K562 (cell line): Measurements from ENCODE around the gene NACC1. TPM values are rescaled to one million over a fixed set of nuclear protein-coding genes. Genes with fewer than 3 reads are reported as not detected.

ENCODE experiments used
- BHLHE40 ChIP-seq: IDR thresholded peaks from 2 replicates; pipeline ENCODE4 v1.6.1; 2011; ENCODE audit warnings: low read length, improper control_type of control experiment
- EZH2 ChIP-seq: IDR thresholded peaks from 2 replicates; pipeline ENCODE4 v1.6.1; 2012; ENCODE audit warnings: low read depth, mild to moderate bottlenecking, inconsistent platforms, low read length, borderline replicate concordance
- FOS ChIP-seq: IDR thresholded peaks from 3 replicates; pipeline ENCODE4 v1.6.1; 2011; ENCODE audit not compliant: insufficient read length; ENCODE audit errors: extremely low read depth
- HDAC3 ChIP-seq: fragments of 450-650 bp; IDR thresholded peaks from 2 replicates; pipeline ENCODE4 v1.6.1; 2018; ENCODE audit warnings: borderline replicate concordance, mild to moderate bottlenecking, moderate library complexity; ENCODE audit not compliant: partially characterized antibody
- NFIC ChIP-seq: fragments of 450-650 bp; IDR thresholded peaks from 2 replicates; pipeline ENCODE4 v1.6.1; 2017; ENCODE audit warnings: mild to moderate bottlenecking, inconsistent platforms
- NRF1 ChIP-seq, 2 experiments: fragments of 450-650 bp; IDR thresholded peaks in 1 of 2; conservative IDR thresholded peaks in 1 of 2; 2 replicates each; pipeline ENCODE4 v1.6.1; 2014; ENCODE audit warnings: mild to moderate bottlenecking in 2 of 2
- RBM15 ChIP-seq: fragments of 200-400 bp; formaldehyde crosslinking; IDR thresholded peaks from 2 replicates; pipeline ENCODE4 v1.6.1; 2018; ENCODE audit warnings: mild to moderate bottlenecking, low read length, moderate library complexity; ENCODE audit not compliant: insufficient read depth
- SRSF9 ChIP-seq: fragments of 200-400 bp; formaldehyde crosslinking; IDR thresholded peaks from 2 replicates; pipeline ENCODE4 v1.6.1; 2017; ENCODE audit warnings: low read depth, low read length, borderline replicate concordance
- XRCC4 ChIP-seq: IDR thresholded peaks from one replicate; pipeline ENCODE4 v1.6.1; 2011; ENCODE audit not compliant: insufficient read depth, insufficient read length; ENCODE audit errors: extremely low read depth
- ZNF253 ChIP-seq: fragments of 250-450 bp; sonication (Bioruptor Pico); conservative IDR thresholded peaks from 2 replicates; pipeline ENCODE4 v1.6.1; 2021; ENCODE audit warnings: mild to moderate bottlenecking
- polyA plus RNA-seq, 8 experiments: library from polyadenylated mRNA; depleted of rRNA in 4 of 8; stranded (reverse) in 5 of 8; unstranded in 3 of 8; fragments of >200 nt; fragmentation: Nextera tagmentation in 2 of 8; fragmentation: Illumina TruSeq in 1 of 8; extraction: Ambion mirVana in 2 of 8; extraction: Trizol in 1 of 8; gene quantifications; 2 replicates each; pipeline versions ENCODE4 v1.2.1 to v1.2.3, GENCODE V29; 2011 to 2014; ENCODE audit warnings: inconsistent platforms in 1 of 8, missing spikeins in 1 of 8
- total RNA-seq, 7 experiments: library from RNA; depleted of rRNA in 6 of 7; stranded (reverse); fragments of >200 nt in 6 of 7; fragmentation: Illumina TruSeq in 2 of 7; extraction: Trizol in 2 of 7; gene quantifications; 2 replicates each; pipeline versions ENCODE4 v1.2.1 to v1.2.3, GENCODE V29; 2011 to 2021; ENCODE audit warnings: low replicate concordance in 1 of 7
- TF ChIP-seq, protein P1 (sequence below): sonication (generic); formaldehyde crosslinking; IDR thresholded peaks from 2 replicates; pipeline ENCODE4 v1.4.0; 2020; ENCODE audit warnings: mild to moderate bottlenecking, missing genetic modification reagents
- TF ChIP-seq, protein P2 (sequence below): fragments of 250-450 bp; sonication (Bioruptor Pico); IDR thresholded peaks from 2 replicates; pipeline ENCODE4 v1.8.0; 2022; ENCODE audit warnings: moderate library complexity, mild to moderate bottlenecking, inconsistent platforms
- TF ChIP-seq, protein P3 (sequence below): conservative IDR thresholded peaks from 2 replicates; pipeline ENCODE4 v1.6.1; 2011; ENCODE audit warnings: low read depth, mild to moderate bottlenecking, low read length; ENCODE audit not compliant: control insufficient read depth
- TF ChIP-seq, protein P4 (sequence below): fragments of 250-450 bp; sonication (Bioruptor Pico); IDR thresholded peaks from 2 replicates; pipeline ENCODE4 v1.4.0; 2020; ENCODE audit warnings: mild to moderate bottlenecking, moderate library complexity
- TF ChIP-seq, protein P5 (sequence below): fragments of 250-450 bp; sonication (Bioruptor Pico); IDR thresholded peaks from 2 replicates; pipeline ENCODE4 v1.8.0; 2022; ENCODE audit warnings: moderate library complexity, mild to moderate bottlenecking, inconsistent platforms
- TF ChIP-seq, protein P6 (sequence below): fragments of 250-450 bp; sonication (Bioruptor Pico); IDR thresholded peaks from 2 replicates; pipeline ENCODE4 v1.8.0; 2022; ENCODE audit warnings: inconsistent platforms, mild to moderate bottlenecking, moderate library complexity, borderline replicate concordance

Gene NACC1
- total and polyA plus RNA-seq, 9 of the 15 experiments (the other 6 are each of a cell fraction or from before 2014, with no cell fraction given): 0.04 to 96.6 (median 25.8) TPM

DNA sequence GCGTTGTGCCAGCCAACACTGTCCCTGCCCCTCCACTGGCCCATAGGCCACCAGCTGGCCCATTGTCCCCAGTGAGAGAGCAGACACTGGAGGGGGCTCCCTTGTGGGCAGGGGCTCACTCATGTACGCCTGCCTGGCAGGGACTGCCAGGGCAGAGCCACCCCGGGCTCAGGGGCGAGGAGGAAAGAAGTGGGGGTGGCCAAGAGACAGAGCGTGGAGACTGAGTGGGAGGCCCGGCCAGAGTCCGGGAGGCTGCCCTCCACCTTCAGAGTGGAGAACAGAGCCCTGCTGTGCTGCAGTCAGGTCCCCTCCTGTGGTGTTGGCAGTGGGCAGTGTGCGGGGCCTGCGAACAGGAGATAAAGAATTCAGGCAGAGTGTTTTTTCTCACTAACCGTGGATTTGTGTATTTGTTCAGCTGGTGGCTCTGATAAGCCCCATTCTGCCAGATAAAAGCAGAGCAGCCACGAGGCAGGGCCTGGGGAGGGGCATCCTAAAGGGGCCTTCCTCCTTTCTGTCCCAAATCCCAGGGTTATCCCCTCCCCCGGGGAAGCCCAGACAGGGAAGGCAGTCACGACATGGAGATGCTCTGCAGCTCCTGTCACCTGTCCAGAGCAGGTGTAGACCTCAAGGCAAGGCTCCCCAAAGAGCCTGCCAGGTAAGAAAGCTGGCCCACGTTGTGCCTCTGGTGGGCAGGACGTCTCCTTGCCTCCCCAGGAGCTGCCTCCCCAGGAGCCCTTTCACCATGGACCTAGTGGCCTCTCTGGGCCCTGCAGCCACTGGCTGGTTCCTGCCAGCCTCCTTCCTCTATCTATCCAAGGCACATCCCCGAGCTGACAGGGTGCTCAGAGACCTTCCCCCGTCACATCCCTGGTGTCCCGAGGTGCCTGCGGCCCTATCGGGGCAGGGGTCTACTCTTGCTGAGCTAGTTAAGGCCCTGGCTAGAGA lies 48.4 kb upstream of the NACC1 start (continued):
- TF ChIP-seq, protein P1, sequence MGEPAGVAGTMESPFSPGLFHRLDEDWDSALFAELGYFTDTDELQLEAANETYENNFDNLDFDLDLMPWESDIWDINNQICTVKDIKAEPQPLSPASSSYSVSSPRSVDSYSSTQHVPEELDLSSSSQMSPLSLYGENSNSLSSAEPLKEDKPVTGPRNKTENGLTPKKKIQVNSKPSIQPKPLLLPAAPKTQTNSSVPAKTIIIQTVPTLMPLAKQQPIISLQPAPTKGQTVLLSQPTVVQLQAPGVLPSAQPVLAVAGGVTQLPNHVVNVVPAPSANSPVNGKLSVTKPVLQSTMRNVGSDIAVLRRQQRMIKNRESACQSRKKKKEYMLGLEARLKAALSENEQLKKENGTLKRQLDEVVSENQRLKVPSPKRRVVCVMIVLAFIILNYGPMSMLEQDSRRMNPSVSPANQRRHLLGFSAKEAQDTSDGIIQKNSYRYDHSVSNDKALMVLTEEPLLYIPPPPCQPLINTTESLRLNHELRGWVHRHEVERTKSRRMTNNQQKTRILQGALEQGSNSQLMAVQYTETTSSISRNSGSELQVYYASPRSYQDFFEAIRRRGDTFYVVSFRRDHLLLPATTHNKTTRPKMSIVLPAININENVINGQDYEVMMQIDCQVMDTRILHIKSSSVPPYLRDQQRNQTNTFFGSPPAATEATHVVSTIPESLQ (CRISPR knock-in tag): no peak
- TF ChIP-seq, protein P2, sequence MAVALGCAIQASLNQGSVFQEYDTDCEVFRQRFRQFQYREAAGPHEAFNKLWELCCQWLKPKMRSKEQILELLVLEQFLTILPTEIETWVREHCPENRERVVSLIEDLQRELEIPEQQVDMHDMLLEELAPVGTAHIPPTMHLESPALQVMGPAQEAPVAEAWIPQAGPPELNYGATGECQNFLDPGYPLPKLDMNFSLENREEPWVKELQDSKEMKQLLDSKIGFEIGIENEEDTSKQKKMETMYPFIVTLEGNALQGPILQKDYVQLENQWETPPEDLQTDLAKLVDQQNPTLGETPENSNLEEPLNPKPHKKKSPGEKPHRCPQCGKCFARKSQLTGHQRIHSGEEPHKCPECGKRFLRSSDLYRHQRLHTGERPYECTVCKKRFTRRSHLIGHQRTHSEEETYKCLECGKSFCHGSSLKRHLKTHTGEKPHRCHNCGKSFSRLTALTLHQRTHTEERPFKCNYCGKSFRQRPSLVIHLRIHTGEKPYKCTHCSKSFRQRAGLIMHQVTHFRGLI (CRISPR knock-in tag): peak; percentile 33
- TF ChIP-seq RBM15 (no peak), EZH2 (no peak), XRCC4 (no peak), SRSF9 (no peak), NFIC (peak; percentile 96), HDAC3 (no peak), ZNF253 (CRISPR knock-in tag) (no peak), FOS (no peak), NRF1 (conservative IDR thresholded peaks at IDR 0.05 in 1 of 2, IDR thresholded peaks at IDR 0.05 in 1 of 2) (no peak), BHLHE40 (peak; percentile 80)
- TF ChIP-seq, protein P3, sequence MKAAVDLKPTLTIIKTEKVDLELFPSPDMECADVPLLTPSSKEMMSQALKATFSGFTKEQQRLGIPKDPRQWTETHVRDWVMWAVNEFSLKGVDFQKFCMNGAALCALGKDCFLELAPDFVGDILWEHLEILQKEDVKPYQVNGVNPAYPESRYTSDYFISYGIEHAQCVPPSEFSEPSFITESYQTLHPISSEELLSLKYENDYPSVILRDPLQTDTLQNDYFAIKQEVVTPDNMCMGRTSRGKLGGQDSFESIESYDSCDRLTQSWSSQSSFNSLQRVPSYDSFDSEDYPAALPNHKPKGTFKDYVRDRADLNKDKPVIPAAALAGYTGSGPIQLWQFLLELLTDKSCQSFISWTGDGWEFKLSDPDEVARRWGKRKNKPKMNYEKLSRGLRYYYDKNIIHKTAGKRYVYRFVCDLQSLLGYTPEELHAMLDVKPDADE: peak; percentile 52; the same call in 1 of the 2 replicates
- TF ChIP-seq, protein P4, sequence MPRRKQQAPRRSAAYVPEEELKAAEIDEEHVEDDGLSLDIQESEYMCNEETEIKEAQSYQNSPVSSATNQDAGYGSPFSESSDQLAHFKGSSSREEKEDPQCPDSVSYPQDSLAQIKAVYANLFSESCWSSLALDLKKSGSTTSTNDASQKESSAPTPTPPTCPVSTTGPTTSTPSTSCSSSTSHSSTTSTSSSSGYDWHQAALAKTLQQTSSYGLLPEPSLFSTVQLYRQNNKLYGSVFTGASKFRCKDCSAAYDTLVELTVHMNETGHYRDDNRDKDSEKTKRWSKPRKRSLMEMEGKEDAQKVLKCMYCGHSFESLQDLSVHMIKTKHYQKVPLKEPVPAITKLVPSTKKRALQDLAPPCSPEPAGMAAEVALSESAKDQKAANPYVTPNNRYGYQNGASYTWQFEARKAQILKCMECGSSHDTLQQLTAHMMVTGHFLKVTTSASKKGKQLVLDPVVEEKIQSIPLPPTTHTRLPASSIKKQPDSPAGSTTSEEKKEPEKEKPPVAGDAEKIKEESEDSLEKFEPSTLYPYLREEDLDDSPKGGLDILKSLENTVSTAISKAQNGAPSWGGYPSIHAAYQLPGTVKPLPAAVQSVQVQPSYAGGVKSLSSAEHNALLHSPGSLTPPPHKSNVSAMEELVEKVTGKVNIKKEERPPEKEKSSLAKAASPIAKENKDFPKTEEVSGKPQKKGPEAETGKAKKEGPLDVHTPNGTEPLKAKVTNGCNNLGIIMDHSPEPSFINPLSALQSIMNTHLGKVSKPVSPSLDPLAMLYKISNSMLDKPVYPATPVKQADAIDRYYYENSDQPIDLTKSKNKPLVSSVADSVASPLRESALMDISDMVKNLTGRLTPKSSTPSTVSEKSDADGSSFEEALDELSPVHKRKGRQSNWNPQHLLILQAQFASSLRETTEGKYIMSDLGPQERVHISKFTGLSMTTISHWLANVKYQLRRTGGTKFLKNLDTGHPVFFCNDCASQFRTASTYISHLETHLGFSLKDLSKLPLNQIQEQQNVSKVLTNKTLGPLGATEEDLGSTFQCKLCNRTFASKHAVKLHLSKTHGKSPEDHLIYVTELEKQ (CRISPR knock-in tag): no peak
- TF ChIP-seq, protein P5, sequence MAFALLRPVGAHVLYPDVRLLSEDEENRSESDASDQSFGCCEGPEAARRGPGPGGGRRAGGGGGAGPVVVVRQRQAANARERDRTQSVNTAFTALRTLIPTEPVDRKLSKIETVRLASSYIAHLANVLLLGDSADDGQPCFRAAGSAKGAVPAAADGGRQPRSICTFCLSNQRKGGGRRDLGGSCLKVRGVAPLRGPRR (CRISPR knock-in tag): no peak
- TF ChIP-seq, protein P6, sequence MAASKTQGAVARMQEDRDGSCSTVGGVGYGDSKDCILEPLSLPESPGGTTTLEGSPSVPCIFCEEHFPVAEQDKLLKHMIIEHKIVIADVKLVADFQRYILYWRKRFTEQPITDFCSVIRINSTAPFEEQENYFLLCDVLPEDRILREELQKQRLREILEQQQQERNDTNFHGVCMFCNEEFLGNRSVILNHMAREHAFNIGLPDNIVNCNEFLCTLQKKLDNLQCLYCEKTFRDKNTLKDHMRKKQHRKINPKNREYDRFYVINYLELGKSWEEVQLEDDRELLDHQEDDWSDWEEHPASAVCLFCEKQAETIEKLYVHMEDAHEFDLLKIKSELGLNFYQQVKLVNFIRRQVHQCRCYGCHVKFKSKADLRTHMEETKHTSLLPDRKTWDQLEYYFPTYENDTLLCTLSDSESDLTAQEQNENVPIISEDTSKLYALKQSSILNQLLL (CRISPR knock-in tag): no peak
